ENCODE measurements around the gene PDLIM5.

Gene PDLIM5

DNA sequence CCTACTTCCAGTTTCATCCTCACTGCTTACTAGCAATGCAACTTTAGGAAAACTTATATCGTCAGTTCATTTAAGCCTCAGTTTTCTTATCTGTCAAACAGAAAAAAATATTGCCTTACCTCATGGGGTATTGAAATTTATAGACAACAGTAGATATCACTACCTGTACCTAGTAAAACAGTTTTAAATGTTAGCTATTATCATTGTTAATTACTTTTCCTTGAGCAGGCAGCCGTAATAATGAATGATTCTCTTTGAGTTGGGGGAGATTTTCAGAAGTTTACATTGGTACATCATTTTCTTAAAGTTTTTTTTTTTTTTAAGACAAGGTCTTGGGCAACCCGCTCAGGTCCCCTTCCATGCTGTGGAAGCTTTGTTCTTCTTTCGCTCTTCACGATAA, 234.3 kb downstream of the PDLIM5 start:
- Mint-ChIP-seq H3K27ac (no peak overlapping the region), H3K4me1 (ENCODE audit: low read depth) (no peaks in the 10 kb centered on the region), H3K4me3 (no peak overlapping the region), H3K9me3 (ENCODE audit: low read depth) (no peaks in the 10 kb centered on the region), H3K27me3 (no peaks in the 10 kb centered on the region), H3K36me3 (no peaks in the 10 kb centered on the region)

DNA sequence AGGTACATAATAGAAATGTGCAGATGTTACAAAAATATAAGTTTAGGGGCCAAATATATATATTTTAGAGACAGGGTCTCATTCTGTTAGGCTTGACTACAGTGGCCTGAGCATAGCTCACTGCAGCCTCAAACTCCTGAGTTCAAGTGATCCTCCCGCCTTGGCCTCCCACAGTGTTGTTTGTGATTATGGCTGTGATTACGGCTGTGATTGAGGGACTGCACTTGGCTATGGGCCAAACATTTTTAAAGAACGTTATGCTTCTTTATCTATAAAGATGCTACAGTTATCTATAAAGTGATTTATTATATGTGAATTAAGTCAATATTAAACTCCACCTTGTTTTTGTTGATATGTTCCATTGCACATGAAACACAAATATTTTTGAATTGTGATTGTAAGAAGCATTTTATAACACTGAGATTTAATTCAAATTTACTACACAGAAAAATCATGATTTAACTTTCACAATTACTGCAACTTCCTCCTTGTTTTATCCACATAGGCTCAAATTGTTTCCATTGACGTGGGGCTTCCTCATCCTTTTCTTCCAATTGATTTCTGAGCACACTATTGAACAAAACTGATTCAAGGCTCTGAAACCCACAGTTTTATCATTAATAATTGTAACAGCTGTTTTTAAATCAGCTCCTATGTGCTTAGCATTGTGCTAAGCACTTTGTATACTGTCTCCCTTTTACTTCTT, 237.6 kb downstream of the PDLIM5 start:
- Mint-ChIP-seq H3K27ac (no peak overlapping the region), H3K36me3 (no peaks in the 10 kb centered on the region), H3K27me3 (no peaks in the 10 kb centered on the region), H3K9me3 (ENCODE audit: low read depth) (no peaks in the 10 kb centered on the region), H3K4me1 (ENCODE audit: low read depth) (no peaks in the 10 kb centered on the region), H3K4me3 (no peak overlapping the region)

DNA sequence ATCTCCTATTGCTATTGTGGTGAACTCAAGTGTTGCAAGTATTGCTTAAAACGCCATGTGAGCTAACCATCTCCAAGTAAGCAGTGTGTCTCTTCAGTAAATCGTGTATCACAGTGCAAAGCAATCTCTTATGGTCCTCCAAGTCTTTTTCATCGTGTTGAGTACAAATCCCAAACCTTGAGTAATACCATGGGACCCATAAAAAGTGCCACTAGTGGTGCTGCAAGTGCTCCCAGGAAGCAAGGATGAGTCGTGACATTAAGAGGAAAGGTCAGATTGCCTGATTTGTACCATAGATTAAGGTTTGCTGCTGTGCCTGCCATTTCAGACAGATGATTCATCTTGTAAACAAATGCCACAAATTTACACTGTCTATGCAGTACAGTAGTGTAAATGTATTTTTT, 239.1 kb downstream of the PDLIM5 start:
- no peaks in the 10 kb centered on the region for H3K27me3 Mint-ChIP-seq
- H3K9me3 Mint-ChIP-seq (ENCODE audit: low read depth), result no peaks in the 10 kb centered on the region
- H3K27ac Mint-ChIP-seq, result no peak overlapping the region
- no peaks in the 10 kb centered on the region for H3K36me3 Mint-ChIP-seq
- no peaks in the 10 kb centered on the region for H3K4me1 Mint-ChIP-seq (ENCODE audit: low read depth)
- no peak overlapping the region for H3K4me3 Mint-ChIP-seq

DNA sequence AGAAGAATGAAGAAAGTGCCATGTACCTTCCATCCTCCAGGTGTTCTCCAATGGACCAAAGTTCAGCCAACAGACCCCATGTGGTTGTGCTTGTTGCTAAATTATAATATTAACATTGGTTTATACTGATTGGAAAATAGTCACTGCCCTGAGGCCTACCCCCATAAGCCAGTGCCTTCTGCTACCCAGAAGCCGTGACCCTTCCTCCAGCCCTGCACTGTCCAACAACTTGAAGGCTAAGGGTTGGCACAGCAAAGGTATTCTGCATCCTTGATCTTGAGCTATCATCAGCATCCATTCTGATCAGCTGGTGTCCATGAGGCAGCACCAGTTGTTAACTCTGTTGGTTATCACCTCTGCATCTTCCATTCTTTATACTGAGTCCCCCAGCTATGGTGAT, 239.8 kb downstream of the PDLIM5 start:
- Mint-ChIP-seq H3K9me3 (ENCODE audit: low read depth) (no peaks in the 10 kb centered on the region), H3K36me3 (no peaks in the 10 kb centered on the region), H3K4me1 (ENCODE audit: low read depth) (no peaks in the 10 kb centered on the region), H3K27me3 (no peaks in the 10 kb centered on the region), H3K27ac (no peak overlapping the region), H3K4me3 (no peak overlapping the region)

DNA sequence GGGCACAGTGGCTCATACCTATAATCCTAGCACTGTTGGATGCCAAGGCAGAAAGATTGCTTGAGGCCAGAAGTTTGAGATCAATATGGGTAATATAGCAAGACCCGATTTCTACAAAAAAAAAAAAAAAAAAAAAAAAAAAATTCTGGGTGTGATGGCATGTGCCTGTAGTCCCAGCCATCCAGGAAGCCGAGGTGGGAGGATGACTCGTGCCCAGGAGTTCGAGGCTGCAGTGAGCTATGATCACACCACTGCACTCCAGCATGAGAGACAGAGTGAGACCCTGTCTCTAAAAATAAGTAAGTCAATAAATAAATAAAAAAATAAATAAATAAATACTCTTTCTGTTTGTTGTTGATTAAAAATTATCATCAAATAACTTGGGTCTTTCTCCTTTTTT, 243.6 kb downstream of the PDLIM5 start:
- Mint-ChIP-seq H3K9me3 (ENCODE audit: low read depth) (no peaks in the 10 kb centered on the region), H3K4me1 (ENCODE audit: low read depth) (no peaks in the 10 kb centered on the region), H3K27me3 (no peaks in the 10 kb centered on the region), H3K36me3 (no peaks in the 10 kb centered on the region), H3K27ac (no peak overlapping the region), H3K4me3 (no peak overlapping the region)

DNA sequence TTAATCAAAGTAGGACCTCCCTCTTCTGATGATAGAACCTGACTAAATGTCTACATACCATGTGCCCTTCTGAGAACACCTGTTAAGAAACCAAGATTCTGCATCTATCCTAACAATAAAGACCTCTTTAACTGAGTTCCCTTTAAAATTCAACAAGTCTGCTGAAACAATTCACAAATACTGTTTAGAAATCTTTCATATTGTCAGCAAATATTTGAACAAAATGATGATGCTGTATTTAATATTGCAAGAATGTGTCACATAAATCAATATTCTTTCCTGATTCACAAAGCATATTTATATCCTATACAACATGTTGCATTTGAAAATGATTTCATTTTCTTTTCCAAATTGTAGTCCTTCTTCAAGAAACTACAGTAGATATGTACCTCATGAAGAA, 246.4 kb downstream of the PDLIM5 start:
- H3K27me3 Mint-ChIP-seq, result peaks cover 2% of the 10 kb centered on the region
- no peaks in the 10 kb centered on the region for H3K9me3 Mint-ChIP-seq (ENCODE audit: low read depth)
- no peak overlapping the region for H3K4me3 Mint-ChIP-seq
- no peak overlapping the region for H3K27ac Mint-ChIP-seq
- H3K36me3 Mint-ChIP-seq, result no peaks in the 10 kb centered on the region
- no peaks in the 10 kb centered on the region for H3K4me1 Mint-ChIP-seq (ENCODE audit: low read depth)

DNA sequence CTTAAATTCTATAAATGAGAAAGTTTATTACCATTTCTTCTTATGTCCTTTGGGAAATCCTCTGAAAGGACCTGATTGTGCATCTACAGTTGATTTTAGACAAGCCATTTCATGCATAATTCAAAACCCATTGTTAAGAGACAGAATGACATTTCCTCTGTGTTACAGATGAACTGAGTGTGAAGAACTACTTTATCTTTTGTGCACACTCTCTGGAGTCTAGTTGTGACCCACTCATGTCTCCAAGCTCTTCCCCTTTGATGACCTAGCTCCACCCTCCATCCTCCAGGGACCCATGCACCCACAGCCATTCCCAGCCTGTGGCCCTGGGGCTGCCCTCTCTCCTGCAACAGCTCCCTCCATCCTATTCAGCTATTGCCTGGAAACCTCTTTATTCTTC, 248.6 kb downstream of the PDLIM5 start:
- H3K9me3 Mint-ChIP-seq (ENCODE audit: low read depth), result no peaks in the 10 kb centered on the region
- no peaks in the 10 kb centered on the region for H3K36me3 Mint-ChIP-seq
- peaks cover 2% of the 10 kb centered on the region for H3K27me3 Mint-ChIP-seq
- no peak overlapping the region for H3K27ac Mint-ChIP-seq
- H3K4me1 Mint-ChIP-seq (ENCODE audit: low read depth), result no peaks in the 10 kb centered on the region
- H3K4me3 Mint-ChIP-seq, result no peak overlapping the region

DNA sequence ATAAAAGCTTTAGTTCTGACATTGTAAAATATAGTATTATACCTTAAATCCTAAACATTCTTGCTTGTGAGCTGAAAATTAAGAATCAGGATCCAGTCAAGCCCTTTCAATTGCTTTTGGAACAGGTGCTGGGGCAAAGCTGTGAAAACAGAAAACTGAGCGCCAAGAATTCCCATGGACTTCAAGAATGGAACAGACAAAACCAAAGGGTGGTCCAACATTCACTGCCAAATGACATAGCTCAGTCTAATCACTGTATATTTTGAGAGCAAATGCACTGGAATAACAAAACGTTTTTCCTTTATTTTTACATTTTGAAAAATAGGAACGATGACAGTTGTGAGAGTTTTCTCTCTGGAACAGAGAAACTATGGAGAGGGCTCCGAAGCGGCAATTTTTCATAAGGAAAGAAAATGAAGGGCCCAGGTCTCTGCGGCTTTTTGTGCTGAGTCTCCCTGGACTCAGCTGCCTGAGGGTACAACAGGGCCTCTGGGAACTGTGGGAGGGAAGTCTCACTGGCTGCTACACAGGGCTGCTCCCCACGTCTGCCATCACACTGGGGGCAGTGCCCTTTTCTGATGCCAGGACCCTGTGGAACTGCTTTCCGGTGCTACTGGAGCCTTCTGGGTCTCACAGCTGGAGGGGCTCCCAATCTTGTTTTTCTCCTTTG, 250.0 kb downstream of the PDLIM5 start:
- H3K4me1 Mint-ChIP-seq (ENCODE audit: low read depth), result no peaks in the 10 kb centered on the region
- H3K36me3 Mint-ChIP-seq, result no peaks in the 10 kb centered on the region
- no peak overlapping the region for H3K4me3 Mint-ChIP-seq
- peaks cover 2% of the 10 kb centered on the region for H3K27me3 Mint-ChIP-seq
- no peak overlapping the region for H3K27ac Mint-ChIP-seq
- H3K9me3 Mint-ChIP-seq (ENCODE audit: low read depth), result no peaks in the 10 kb centered on the region

DNA sequence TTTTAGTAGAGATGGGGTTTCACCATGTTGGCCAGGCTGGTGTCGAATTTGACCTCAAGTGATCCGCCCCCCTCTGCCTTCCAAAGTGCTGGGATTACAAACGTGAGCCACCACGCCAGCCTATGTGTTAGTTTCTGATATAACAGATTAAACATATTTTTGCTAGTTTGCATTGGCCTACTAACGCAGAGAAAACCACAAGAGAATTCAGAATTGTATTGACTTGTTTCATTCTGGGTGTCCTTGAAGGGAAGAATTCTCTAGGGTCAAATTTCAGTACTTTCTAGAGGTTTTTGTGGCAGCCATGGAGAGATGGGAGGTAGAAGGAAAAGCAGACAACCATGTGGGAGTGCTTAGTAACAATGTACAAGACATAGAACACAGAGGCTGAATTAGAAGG, 259.9 kb downstream of the PDLIM5 start:
- H3K27ac Mint-ChIP-seq, result no peak overlapping the region
- H3K27me3 Mint-ChIP-seq, result no peaks in the 10 kb centered on the region
- no peaks in the 10 kb centered on the region for H3K36me3 Mint-ChIP-seq
- no peaks in the 10 kb centered on the region for H3K9me3 Mint-ChIP-seq (ENCODE audit: low read depth)
- no peak overlapping the region for H3K4me3 Mint-ChIP-seq
- no peaks in the 10 kb centered on the region for H3K4me1 Mint-ChIP-seq (ENCODE audit: low read depth)

DNA sequence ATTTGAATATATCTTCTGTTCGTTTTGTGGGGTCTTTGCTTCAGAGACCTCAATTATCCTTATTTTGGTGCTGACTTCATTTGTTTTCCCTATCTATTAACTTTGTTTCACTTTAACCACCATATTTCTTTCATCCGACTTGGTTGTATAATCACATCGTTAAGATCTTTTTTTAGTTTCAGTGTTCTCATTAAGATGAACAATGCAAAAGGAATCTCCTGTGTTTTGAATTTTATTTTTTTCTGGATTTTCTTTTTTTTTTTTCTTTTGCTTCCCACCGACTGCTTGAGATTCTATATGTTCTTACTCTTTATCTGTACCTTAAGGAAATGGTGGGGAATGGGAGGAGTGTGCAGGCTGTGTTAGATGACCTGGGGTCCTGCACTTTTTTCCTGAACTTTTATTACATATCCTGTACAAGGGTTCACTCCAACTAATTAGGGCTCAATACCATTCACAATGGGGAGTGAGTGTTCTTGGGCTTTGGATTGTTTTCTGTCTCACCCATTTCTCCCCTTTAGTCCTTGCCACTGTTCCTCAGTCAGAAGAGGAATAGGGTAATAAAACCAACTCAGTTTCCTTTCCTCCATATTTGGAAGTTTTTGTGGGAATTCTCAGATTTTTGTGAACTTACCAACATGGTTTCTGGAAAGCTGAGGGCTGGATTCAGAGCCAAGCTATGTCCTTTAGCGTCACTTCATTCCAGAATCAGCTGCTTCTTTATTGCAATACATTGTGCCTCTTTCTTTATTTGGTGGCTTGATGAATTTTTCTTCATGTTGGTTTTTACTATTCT, 262.8 kb downstream of the PDLIM5 start:
- H3K4me1 Mint-ChIP-seq (ENCODE audit: low read depth), result no peaks in the 10 kb centered on the region
- no peaks in the 10 kb centered on the region for H3K27me3 Mint-ChIP-seq
- no peak overlapping the region for H3K27ac Mint-ChIP-seq
- H3K9me3 Mint-ChIP-seq (ENCODE audit: low read depth), result no peaks in the 10 kb centered on the region
- no peaks in the 10 kb centered on the region for H3K36me3 Mint-ChIP-seq
- H3K4me3 Mint-ChIP-seq, result no peak overlapping the region

DNA sequence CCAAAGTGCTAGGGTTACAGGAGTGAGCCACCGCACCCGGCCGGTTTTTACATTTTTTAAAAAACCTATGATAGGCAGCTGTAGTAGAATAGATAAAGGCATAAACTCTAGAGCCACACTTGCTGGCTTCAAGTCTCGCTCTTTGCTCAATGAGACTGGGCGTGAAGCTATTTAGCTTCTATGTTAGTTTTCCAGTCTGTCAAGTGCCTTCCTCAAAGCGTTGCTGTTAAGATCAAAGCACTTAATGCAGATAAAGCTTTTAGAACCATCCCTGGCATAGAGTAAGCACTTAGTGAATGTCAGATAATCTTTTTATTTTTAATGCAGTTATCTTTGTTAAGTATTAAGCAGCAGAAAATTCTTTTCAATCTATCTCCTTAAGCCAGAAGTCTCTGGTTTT, 264.0 kb downstream of the PDLIM5 start:
- Mint-ChIP-seq H3K4me1 (ENCODE audit: low read depth) (no peaks in the 10 kb centered on the region), H3K9me3 (ENCODE audit: low read depth) (no peaks in the 10 kb centered on the region), H3K36me3 (no peaks in the 10 kb centered on the region), H3K4me3 (no peak overlapping the region), H3K27ac (no peak overlapping the region), H3K27me3 (no peaks in the 10 kb centered on the region)

Data from activated naive CD8-positive, alpha-beta T cell (primary cell).